HG03575 (cell line): Measurements from ENCODE around the gene CDA.

Source experiments
- ATAC-seq: cut with Tn5 transposase; IDR thresholded peaks from one replicate; pipeline ENCODE4 v1.9.1; 2021; ENCODE audit not compliant: unreplicated experiment, insufficient number of reproducible peaks, low FRiP score; ENCODE audit errors: extremely low read depth

The CDA gene

DNA sequence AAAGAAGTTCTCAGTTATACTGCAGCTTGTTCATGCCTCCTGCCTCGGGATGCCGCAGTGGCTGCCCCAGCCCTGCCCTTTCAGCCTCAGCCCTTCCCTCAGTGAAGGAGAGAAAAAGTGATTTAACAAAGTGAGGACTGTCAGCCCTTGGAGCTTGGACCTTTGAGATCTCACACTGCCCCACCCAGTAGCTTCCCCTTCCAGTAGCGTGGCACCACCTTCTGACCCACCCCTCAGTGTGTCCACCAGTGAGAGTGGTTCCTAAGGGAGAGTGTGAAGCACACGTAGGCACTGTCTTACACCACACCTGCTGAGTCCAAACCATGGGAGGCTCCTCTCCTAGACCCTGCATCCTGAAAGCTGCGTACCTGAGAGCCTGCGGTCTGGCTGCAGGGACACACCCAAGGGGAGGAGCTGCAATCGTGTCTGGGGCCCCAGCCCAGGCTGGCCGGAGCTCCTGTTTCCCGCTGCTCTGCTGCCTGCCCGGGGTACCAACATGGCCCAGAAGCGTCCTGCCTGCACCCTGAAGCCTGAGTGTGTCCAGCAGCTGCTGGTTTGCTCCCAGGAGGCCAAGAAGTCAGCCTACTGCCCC lies at the start of gene CDA:
Gene CDA, plus strand, starts transcription at position 464 of the 592 bp plus-strand sequence. Its CDS starts 33 bp downstream, at position 497.
- ATAC-seq: no peak

DNA sequence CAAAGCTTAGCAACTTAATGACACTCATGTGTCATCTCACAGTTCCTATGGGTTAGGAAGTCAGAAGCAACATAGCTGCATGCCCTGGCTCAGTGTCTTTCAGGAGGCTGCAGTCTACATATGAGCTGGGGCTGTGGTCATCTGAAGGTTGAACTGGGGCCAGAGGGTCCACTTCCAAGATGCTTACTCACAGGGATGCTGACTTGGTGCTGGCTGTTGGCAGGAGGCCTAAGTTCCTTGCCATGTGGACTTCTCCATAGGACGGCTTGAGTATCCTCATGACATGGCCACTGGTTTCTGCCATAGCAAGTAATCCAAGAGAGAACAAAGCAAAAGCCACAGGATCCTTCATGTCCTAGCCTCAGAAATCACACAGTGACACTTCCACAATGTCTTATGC lies 48.6 kb upstream of the CDA start:
- ATAC-seq: no peak

DNA sequence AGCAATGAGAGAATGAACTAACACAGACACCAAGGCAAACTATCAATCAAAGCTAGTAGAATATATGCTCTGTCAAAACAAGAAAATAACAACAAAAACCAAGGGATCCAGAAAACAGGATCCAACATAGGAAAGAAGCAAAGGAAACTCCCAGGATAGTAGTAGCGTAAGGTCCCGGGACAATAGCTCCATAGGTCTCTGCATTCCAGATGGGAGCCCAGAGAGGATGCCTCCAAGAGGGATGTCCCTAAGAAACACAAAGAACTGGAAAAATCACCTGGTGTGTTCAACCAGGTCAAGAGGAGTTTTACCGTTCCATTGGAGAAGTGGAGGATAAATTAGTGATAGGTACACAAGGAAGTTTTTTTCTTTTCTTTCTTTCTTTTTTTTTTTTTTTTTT lies 42.3 kb upstream of the CDA start:
- no peak for ATAC-seq

DNA sequence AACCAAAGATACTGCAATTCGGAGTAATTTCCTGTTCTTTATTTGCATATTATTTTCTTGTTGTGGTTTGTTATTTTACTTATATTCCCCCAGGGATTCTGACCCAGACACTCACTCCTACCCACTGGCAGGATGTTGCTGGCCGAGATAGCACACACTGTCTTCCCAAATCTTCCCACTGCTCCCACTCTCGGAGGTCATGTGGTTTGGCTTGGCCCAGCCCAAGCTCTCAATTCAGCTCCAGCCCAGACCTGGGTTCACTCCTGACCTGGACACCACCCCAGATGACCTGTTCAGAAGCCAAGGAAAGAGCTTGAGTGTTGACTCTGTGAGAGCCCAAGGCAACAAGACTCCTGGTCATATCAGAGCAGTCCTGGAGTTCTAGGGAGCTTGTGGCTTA lies 37.7 kb upstream of the CDA start:
- ATAC-seq: no peak

DNA sequence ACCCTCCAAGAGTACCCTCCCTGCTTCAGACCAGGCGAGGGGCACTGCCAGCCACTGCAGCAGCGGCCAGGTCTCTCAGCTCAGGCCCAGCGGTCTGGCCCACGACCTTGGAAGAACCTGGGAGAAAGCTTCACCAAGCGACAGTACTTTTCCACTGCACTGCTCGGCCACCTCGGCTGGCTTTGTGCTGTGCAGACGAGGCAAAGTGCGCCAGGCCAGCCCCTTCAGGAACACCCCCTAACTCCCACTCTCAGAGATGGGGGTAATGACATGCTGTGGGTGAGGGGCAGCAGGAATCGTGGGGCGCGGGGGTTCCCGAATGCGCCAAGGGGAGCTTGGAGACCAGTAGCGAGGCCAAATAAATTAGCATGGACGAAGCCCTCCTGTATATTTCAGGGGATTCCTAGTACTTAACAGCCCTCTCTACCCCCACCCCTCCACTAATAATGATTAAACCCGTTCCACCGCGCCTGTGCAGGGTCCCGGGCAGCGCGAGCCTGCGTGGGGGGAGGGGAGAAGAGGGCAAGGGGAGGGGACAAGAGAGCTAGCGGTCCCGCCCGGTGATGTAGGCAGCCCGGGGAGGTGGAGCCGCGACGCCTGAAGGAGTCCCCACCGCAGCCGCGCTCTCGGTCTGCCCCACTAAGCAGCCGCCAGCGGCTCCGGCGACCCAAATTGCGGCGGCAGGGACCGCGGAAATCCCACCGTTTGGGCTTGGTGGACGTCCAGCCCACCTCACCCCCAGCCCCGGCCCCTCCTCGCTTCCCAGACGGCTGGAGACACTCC lies 36.8 kb upstream of the CDA start, which contains the start of gene FAM43B:
Gene FAM43B, plus strand, starts transcription at position 629 of the 783 bp plus-strand sequence. CDS start 401 bp downstream, outside the sequence.
- ATAC-seq: no peak

DNA sequence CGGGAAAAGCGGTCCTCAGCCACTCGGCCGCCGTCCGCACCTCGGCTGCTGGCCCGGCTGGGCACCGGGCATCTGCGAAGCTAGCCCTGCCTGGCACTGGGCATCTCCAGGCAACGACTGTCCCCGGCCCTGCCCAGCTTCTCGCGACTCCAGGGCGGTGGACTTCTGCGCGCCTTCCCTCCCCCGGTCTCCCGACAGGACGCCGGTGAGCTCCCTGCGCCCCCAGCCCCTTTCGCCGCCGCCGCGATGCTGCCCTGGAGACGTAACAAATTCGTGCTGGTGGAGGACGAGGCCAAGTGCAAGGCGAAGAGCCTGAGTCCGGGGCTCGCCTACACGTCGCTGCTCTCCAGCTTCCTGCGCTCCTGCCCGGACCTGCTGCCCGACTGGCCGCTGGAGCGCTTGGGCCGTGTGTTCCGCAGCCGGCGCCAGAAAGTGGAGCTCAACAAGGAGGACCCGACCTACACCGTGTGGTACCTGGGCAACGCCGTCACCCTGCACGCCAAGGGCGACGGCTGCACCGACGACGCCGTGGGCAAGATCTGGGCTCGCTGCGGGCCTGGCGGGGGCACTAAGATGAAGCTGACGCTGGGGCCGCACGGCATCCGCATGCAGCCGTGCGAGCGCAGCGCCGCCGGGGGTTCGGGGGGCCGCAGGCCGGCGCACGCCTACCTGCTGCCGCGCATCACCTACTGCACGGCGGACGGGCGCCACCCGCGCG lies 36.0 kb upstream of the CDA start:
- ATAC-seq: no peak

DNA sequence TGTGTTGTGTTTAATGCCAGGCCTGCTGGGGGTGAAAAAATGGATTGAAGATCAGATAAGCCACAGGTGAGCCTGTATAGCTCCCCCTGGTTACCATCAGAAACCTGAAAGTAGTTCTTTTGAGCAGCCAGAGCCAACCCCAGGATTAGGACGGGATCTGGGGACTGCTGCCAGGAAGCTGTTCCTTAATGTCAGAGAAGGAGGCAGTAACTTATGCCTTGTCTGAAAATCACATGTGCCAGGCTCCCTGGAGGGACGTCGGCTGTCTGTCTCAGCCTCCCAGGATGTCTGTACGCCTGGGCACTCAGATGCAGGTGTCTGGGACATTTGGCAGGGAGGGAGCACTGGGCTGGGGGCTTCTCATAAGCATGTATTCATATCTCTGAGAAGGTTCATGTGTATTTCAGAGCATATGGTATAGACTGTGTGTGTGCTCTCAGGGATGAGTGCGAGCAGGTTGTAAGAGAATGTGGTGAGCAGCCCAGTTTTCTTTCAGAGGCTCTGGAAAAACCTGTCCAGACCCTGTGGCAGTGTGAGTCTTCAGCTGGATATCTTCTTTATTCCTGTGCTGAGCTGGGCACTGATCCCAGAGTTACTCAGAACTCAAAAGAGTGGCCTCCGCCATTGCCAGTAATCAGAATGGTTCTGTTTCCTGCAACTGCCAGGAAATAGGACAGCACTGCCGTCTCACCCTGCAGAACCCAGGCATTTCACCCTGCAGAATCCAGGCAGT lies 33.7 kb upstream of the CDA start:
- no peak for ATAC-seq

DNA sequence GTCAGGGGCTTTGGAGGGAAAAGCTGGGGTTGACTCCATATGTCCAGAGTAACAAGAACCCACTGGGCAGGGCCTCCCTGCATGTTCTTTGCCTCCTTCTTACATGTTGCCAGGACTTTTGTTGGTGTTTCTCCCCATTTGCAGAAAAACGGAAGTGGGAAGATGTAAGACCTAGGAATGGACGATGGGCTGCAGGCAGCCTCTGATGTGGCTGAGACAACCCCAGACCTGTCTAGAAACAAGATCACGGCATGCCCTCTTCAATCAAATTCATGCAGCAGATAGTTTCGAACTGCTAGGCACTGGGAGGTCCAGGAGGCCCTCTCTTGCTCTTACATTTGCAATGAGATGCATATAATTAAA lies 33.2 kb upstream of the CDA start:
- no peak for ATAC-seq

DNA sequence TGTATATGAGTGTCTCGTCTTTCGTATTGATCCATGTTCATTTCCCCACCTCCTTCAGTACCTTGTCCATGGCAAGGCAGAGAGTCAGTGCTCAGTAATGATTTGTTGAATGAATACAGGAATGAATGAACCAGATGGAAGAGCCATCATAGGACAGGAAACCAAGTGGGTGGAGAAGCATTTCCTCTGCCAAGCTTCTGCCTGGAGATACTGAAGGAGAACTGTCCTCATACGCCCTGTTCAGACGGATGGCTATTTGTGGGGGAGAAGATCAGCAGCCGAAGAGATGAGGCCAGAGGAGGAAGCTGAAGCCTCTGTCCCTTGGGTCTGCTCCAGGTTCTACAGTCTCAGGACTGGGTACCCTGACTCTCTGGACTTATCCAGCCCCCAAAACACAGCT lies 30.7 kb upstream of the CDA start:
- ATAC-seq: no peak

DNA sequence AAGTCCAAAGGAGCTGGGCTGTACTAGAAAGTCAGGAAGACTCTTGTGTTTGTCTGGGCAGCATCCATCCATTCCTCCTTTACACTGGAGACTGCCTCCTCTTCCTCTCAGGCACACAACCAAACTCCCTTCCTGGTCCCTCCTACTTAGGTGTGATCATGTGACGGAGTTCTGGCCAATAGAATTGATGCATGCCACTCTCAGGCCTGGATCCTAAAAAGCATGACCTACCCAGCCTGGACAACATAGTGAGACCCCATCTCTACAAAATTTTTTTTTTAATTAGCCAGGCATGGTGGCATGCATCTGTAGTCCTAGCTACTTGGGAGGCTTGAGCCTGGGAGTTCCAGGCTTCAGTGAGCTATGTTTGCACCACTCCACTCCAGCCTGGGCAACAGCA lies 27.9 kb upstream of the CDA start:
- no peak for ATAC-seq

DNA sequence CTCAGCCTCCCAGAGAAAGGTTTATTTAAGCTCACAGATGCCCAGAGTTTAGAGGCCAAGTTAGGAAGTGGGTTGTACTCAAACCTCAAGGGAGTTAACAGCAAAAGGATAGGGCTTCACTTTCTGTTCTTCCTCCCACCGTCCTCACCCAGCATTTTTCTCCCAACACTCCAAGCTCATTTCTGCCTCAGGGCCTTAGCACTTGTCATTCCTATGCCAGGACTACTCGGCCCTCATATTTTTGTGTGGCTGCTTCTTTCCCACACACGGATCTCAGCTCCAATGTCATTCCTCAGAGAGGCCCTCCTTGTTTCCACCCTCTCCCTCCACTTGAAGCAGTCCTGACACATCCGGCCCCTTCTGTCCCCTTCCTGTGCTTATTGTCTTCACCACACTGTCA lies 23.7 kb upstream of the CDA start:
- ATAC-seq: no peak

DNA sequence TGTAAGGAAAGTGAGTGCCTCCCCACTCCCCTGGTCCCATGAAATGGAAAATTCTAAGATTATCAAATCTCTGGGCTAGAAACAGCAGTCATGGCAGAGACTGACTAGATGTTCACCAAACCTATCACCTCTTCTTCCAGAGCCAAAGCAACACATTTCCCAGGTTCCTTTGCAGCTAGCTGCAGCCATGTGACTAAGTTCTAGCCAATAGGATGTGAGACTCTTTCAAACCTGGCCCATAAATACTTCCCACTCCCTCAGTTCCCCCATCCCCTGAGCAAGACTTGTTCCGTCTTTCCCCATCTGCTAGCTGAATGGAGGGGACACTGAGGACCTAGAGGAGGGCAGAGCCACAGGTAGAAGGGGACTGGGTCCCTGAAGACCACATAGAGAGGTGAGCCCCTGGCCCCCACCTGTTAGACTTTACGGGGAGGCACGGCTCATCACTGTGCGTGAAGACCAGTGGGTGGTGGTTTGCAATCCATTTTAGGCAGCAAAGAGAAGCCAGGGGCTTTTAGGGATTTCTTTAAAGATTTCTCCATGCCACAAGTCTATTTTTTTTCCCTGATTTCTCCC lies 19.3 kb upstream of the CDA start:
- no peak for ATAC-seq

DNA sequence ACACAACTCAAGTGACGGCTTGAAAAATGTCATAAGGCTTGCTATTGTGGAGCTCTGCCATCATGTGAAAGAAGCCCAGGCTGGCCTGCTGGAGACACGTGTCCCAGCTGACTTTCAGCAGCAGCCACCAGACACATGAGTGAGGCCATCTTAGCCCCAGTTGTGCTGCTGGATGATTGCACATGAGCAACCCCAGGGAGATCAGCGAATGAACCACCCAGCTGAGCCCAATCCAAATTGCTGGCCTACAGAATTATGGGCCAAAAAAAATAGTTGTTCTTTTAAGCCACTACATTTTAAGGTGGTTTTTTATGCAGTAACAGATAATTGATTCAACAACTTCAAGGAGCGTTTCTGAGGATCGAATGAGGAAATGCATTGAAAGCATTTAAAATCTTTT lies 17.5 kb upstream of the CDA start:
- no peak for ATAC-seq

DNA sequence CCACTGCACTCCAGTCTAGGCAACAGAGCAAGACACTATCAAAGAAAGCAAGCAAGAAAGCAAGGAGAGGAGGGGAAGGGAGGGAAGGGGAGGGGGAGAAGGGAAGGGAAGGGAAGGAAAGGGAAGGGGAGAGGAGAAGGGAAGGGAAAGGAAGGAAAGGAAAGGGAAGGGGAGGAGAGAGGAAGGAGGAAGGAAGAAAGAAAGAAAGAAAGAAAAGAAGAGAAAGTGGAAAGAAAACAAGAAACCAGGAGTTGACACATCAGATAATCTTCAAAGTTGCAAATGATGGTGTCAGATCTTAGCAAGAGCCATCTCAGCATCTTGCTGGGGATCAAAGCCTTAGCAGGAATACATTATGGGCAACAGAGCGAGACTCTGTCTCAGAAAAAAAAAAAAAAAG lies 14.9 kb upstream of the CDA start:
- no peak for ATAC-seq

DNA sequence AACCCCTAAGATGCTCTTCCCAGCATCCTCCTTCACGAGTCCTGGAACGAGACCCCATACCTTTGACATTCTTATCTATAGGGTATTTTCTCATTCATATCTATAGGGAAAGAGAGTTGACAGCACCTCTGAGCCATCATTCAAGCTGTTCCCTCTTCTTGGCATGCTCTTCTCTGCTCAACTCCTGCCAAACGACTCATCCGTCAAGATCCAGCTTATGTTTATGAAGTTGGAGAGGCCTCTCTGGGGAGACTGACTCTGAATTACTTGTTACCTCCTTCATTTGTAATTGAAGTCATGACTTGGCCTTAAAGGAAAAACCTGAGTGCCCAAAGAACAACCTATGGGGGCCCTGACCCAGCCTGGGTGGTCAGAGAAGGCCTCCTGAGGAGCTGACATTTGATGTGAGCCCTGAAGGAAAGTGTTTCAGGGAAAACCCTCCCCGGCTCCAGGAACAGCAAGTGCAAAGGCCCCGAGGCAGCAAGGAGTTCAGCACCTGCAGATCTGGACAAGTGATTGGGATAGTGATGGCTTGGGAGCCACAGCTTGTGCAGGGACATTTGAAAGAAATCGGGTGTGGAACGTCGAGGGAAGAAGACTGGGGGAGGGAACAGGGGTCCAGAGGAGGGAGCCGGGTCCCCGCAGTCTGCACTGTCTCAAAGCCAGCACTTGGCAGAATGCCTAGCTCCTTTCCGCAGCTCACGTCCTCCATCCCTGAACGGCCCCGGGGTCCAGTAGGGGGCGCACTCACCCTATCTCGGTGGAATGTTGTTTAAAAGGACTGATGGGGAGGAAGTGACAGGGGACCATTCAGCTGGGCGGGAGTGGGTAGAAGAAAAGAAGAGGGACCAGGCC lies 14.0 kb upstream of the CDA start:
- ATAC-seq: no peak

DNA sequence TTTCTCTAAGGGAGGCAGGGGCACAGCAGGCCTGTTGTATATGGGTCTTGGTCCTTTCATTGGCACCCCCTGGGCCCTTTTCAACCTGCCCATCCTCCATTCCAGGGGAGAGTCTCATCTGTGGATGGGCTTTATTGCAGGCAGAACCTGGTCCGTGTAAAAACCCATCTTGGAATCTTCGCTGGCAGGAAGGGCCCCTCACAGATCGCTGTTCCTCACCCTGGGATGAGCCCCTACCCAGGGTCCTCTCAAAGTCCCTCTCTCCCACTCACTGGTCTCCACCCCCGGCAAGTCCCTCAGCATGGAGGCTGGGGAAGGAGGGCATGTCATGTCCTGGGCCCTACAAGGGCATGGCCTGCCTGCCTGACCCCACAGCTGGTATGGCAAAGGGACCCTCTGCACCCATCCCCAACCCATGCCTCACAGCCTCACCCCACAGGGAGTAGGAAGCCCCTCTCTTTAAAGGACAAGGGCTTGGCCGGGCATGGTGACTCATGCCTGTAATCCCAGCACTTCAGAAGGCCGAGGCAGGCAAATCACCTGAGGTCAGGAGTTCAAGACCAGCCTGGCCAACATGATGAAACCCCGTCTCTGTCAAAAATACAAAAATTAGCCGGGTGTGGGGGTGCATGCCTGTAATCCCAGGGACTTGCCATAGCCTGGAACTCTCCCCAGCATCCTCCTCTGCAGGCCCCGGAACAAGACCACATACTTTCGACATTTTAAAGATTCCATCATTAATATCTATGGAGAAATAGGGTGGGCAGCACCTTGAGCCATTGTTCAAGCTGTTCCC lies 13.2 kb upstream of the CDA start:
- no peak for ATAC-seq

DNA sequence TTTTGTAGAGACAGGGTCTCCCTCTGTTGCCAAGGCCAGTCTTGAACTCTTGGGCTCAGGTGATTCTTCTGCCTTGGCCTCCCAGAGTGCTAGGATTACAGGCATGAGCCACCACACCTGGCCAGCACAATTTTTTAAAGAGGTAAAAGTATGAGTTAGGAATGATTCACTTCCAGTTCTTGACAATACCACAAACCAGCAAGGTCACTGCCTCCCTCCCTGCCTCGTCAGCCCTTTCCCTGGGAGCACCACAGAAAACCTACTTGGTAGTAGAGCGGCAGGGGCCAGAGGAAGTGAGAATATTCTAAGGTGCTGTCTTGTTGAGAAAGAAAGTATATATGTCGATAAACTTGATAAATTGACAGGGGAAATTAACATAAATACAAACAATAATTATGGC lies 10.8 kb upstream of the CDA start:
- ATAC-seq: no peak
